ENCODE measurements around the gene TIMP2. TPM values are rescaled to one million over a fixed set of nuclear protein-coding genes. Genes with fewer than 3 reads are reported as not detected.

The TIMP2 gene
- total RNA-seq, 4 donors from 2014 or later, result 32.2 to 70.7 (median 54.6) TPM

DNA sequence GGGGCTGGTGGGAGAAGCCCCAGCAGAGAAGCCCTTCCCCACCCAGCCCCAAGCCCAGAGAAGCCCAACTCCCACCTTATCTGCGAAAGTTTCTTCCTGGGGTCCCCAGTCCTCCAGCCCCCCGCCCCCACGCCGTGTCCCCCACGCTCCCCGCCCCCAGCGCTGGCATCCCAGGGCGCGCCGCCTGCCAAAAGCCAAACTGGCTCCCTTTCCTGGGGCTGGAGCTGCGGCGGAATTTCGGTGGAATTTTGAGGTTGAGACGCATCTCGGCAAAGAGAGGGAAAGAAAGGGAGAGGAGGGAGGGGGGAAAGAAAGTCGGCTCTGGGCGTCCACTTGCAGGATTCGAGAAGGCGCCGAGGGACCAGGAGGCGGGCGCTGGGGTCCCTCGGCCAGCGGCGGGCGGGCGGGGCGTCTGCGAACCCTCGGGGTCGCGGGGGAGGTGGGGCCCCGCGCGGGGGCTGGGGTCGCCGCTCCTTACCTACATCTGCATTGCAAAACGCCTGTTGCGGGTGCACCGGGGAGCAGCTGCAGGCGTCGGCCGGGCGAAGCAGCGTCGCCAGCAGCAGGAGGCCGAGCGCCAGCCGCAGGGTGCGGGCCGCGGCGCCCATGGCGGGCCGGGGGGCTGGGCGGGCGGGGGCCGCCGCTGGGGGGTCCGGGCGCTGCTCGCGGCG lies 571 bp downstream of the TIMP2 start:
- DNase-seq, result no peak
- H3K4me3 ChIP-seq, result peak overlapping the region; percentile 70 to 85 (median 74)
- intact Hi-C loops (cut with DNase I; ENCODE audit: low total_unique reads) (loop anchor here (5.0 kb wide), 1 partner anchor 37 kb away; no protein-coding TSS in a partner anchor), in situ Hi-C loops (cut with MboI; ENCODE audit: low pct_ligation_motif_present in 1 of 4, low pct_unique_long_range_greater_than_20kb in 1 of 4, low sequenced_read_pairs in 3 of 4) (no loop called here)
- H3K36me3 ChIP-seq, result no peaks in the 10 kb centered on the region
- TF ChIP-seq POLR2AphosphoS5 (IDR thresholded peaks at IDR 0.05) (no peak), EP300 (IDR thresholded peaks at IDR 0.05; ENCODE audit: low read depth) (no peak), POLR2A (IDR thresholded peaks at IDR 0.05) (no peak)
- TF ChIP-seq, protein P1, sequence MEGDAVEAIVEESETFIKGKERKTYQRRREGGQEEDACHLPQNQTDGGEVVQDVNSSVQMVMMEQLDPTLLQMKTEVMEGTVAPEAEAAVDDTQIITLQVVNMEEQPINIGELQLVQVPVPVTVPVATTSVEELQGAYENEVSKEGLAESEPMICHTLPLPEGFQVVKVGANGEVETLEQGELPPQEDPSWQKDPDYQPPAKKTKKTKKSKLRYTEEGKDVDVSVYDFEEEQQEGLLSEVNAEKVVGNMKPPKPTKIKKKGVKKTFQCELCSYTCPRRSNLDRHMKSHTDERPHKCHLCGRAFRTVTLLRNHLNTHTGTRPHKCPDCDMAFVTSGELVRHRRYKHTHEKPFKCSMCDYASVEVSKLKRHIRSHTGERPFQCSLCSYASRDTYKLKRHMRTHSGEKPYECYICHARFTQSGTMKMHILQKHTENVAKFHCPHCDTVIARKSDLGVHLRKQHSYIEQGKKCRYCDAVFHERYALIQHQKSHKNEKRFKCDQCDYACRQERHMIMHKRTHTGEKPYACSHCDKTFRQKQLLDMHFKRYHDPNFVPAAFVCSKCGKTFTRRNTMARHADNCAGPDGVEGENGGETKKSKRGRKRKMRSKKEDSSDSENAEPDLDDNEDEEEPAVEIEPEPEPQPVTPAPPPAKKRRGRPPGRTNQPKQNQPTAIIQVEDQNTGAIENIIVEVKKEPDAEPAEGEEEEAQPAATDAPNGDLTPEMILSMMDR (IDR thresholded peaks at IDR 0.05), result no peak
- peaks cover 15% of the 10 kb centered on the region for H3K27me3 ChIP-seq
- peak overlapping the region; percentile 92 to 99 (median 95) for H3K27ac ChIP-seq
- 1% methylated on average over 31 of the region's 64 CpGs; no CpG with 5 or more reads in 1 of the 2 donors for WGBS, 2 donors (ENCODE audit: low coverage in 1 of 2)
- H3K9me3 ChIP-seq, result no peaks in the 10 kb centered on the region
- H3K4me1 ChIP-seq, result peaks cover 24 to 57% (median 51%) of the 10 kb centered on the region in 4 donors

DNA sequence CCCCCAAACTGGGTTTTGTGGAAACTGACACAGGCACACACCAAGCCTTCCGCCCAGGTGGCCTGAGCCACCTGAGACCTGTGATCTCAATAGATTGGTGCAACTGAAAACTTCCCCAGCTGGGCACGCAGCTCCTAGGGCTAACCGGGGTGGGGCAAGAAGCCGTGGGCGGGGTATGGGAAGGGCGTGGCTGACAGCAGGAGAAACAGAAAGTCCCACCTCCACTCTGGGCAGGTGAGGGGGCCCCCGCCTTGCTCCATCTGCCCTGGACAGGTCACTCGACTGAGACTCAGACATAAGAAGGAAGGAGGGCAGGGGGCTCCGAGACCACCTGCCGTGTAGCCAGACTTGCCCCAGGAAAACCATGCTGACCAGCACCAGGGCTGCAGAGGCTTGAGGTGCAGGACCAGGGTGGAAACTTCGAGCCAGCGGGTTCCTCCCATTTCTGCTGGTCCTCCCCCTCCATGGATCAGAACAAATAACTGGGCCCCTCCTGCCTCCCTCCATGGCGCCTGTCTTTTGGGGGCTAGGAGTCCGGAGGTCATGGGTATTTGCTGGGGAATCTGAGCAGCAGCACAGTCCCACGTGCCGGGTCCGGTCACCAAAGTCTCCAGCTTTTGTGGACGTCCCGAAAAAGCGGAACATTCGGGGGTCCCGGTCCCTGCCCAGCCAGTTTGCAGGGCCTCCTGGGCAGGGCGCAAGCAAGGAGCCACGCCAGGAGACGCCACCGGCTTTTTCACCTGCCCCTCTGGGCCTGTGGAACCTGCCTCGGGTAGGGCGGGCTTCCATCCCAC lies 1.3 kb downstream of the TIMP2 start:
- H3K36me3 ChIP-seq, result no peaks in the 10 kb centered on the region
- 2 to 4% methylated on average over 5 to 22 of the region's 28 CpGs for WGBS, 2 donors (ENCODE audit: low coverage in 1 of 2)
- H3K9me3 ChIP-seq, result no peaks in the 10 kb centered on the region
- H3K27me3 ChIP-seq, result peaks cover 14% of the 10 kb centered on the region
- DNase-seq, result peak; percentile 92
- intact Hi-C loops (cut with DNase I; ENCODE audit: low total_unique reads) (loop anchor here (5.0 kb wide), 1 partner anchor 37 kb away; no protein-coding TSS in a partner anchor), in situ Hi-C loops (cut with MboI; ENCODE audit: low pct_ligation_motif_present in 1 of 4, low pct_unique_long_range_greater_than_20kb in 1 of 4, low sequenced_read_pairs in 3 of 4) (no loop called here)
- H3K4me3 ChIP-seq, result peak overlapping the region; percentile 70 to 85 (median 74)
- H3K4me1 ChIP-seq, result peaks cover 24 to 62% (median 56%) of the 10 kb centered on the region in 4 donors
- peak; percentile 21 to 55 (median 43) for TF ChIP-seq POLR2AphosphoS5 (IDR thresholded peaks at IDR 0.05)
- TF ChIP-seq EP300 (IDR thresholded peaks at IDR 0.05; ENCODE audit: low read depth), result no peak
- peak; percentile 32 for TF ChIP-seq POLR2A (IDR thresholded peaks at IDR 0.05)
- TF ChIP-seq, protein P1 (IDR thresholded peaks at IDR 0.05), result no peak
- peak overlapping the region; percentile 92 to 99 (median 95) for H3K27ac ChIP-seq

- H3K4me3 ChIP-seq, result peak overlapping the region in 3 of 4 donors; percentile 70 to 78 (median 70)
- H3K36me3 ChIP-seq, result no peaks in the 10 kb centered on the region
- peaks cover 10% of the 10 kb centered on the region for H3K27me3 ChIP-seq
- peak overlapping the region; percentile 92 to 99 (median 95) for H3K27ac ChIP-seq
- no peaks in the 10 kb centered on the region for H3K9me3 ChIP-seq
- in situ Hi-C loops (cut with MboI; ENCODE audit: low pct_ligation_motif_present in 1 of 4, low pct_unique_long_range_greater_than_20kb in 1 of 4, low sequenced_read_pairs in 3 of 4), result no loop called here
- peaks cover 24 to 70% (median 64%) of the 10 kb centered on the region in 4 donors for H3K4me1 ChIP-seq
- no peak for TF ChIP-seq POLR2A (IDR thresholded peaks at IDR 0.05)
- TF ChIP-seq, protein P1 (IDR thresholded peaks at IDR 0.05), result no peak
- TF ChIP-seq POLR2AphosphoS5 (IDR thresholded peaks at IDR 0.05), result no peak
- no peak for TF ChIP-seq EP300 (IDR thresholded peaks at IDR 0.05; ENCODE audit: low read depth)
- intact Hi-C loops (cut with DNase I; ENCODE audit: low total_unique reads), result loop anchor here (5.0 kb wide), 1 partner anchor 36 kb away; no protein-coding TSS in a partner anchor
- no peak for DNase-seq
- WGBS, 2 donors (ENCODE audit: low coverage in 1 of 2), result 50 to 82% methylated on average over 2 to 13 of the region's 13 CpGs
Measured at GRCh38 chr17:78922816-78923498, 2.2 kb downstream of the TIMP2 start.
